ENCODE results near the gene LPO. TPM values are rescaled to one million over a fixed set of nuclear protein-coding genes. Genes with fewer than 3 reads are reported as not detected.

The LPO gene
- total and polyA plus RNA-seq, 2 experiments from 2014 or later, result 0.29 to 1.0 TPM

- no peaks in the 10 kb centered on the region for H3K4me1 ChIP-seq (ENCODE audit: insufficient read depth)
- H3K27me3 ChIP-seq, result no peaks in the 10 kb centered on the region
- no peaks in the 10 kb centered on the region for H3K9me3 ChIP-seq (ENCODE audit: low read depth)
- H3K9me2 ChIP-seq (replicated peaks; ENCODE audit: insufficient read depth), result no peaks in the 10 kb centered on the region
- no peak overlapping the region for H2AFZ ChIP-seq
- no peak for DNase-seq (ENCODE audit: low spot score)
- H3K27ac ChIP-seq, result no peak overlapping the region
- no peaks in the 10 kb centered on the region for H3K79me2 ChIP-seq
- TF ChIP-seq EZH2phosphoT487 (IDR thresholded peaks at IDR 0.05; ENCODE audit: low read depth, severe bottlenecking, unreplicated experiment) (no peak), CTCF (IDR thresholded peaks at IDR 0.05; ENCODE audit: poor library complexity) (no peak), EZH2 (IDR thresholded peaks at IDR 0.05; ENCODE audit: borderline replicate concordance) (no peak)
- no peaks in the 10 kb centered on the region for H4K20me1 ChIP-seq (ENCODE audit: insufficient read depth, poor library complexity, severe bottlenecking)
- no peak overlapping the region for H3K4me2 ChIP-seq
- H3K36me3 ChIP-seq (replicated peaks; ENCODE audit: insufficient read depth, low read depth), result no peaks in the 10 kb centered on the region
- no peak overlapping the region for H3K4me3 ChIP-seq
- 94% methylated on average over 6 of the region's 6 CpGs for WGBS (ENCODE audit: low lambda C conversion rate, missing lambda C conversion rate)
These were observed 44.1 kb downstream of the LPO start for GRCh38 chr17:58282442-58282841.

GRCh38 chr17:58283674-58284612, 45.6 kb downstream of the LPO start:
- Histone ChIP-seq H4K20me1 (ENCODE audit: insufficient read depth, poor library complexity, severe bottlenecking) (no peaks in the 10 kb centered on the region), H3K9me2 (replicated peaks; ENCODE audit: insufficient read depth) (no peaks in the 10 kb centered on the region), H3K27me3 (no peaks in the 10 kb centered on the region), H2AFZ (no peak overlapping the region), H3K4me3 (no peak overlapping the region), H3K27ac (no peak overlapping the region), H3K4me1 (ENCODE audit: insufficient read depth) (no peaks in the 10 kb centered on the region), H3K9me3 (ENCODE audit: low read depth) (no peaks in the 10 kb centered on the region), H3K79me2 (no peaks in the 10 kb centered on the region), H3K36me3 (replicated peaks; ENCODE audit: insufficient read depth, low read depth) (no peaks in the 10 kb centered on the region), H3K4me2 (no peak overlapping the region)
- no peak for DNase-seq (ENCODE audit: low spot score)
- no peak for TF ChIP-seq CTCF (IDR thresholded peaks at IDR 0.05; ENCODE audit: poor library complexity)
- TF ChIP-seq EZH2 (IDR thresholded peaks at IDR 0.05; ENCODE audit: borderline replicate concordance), result no peak
- TF ChIP-seq EZH2phosphoT487 (IDR thresholded peaks at IDR 0.05; ENCODE audit: low read depth, severe bottlenecking, unreplicated experiment), result no peak
- 73% methylated on average over 12 of the region's 12 CpGs for WGBS (ENCODE audit: low lambda C conversion rate, missing lambda C conversion rate)

- TF ChIP-seq EZH2phosphoT487 (IDR thresholded peaks at IDR 0.05; ENCODE audit: low read depth, severe bottlenecking, unreplicated experiment) (no peak), CTCF (IDR thresholded peaks at IDR 0.05; ENCODE audit: poor library complexity) (no peak), EZH2 (IDR thresholded peaks at IDR 0.05; ENCODE audit: borderline replicate concordance) (no peak)
- DNase-seq (ENCODE audit: low spot score), result no peak
- Histone ChIP-seq H3K4me2 (no peak overlapping the region), H3K27me3 (no peaks in the 10 kb centered on the region), H3K9me2 (replicated peaks; ENCODE audit: insufficient read depth) (no peaks in the 10 kb centered on the region), H3K27ac (no peak overlapping the region), H3K36me3 (replicated peaks; ENCODE audit: insufficient read depth, low read depth) (no peaks in the 10 kb centered on the region), H4K20me1 (ENCODE audit: insufficient read depth, poor library complexity, severe bottlenecking) (no peaks in the 10 kb centered on the region), H2AFZ (no peak overlapping the region), H3K4me3 (no peak overlapping the region), H3K4me1 (ENCODE audit: insufficient read depth) (no peaks in the 10 kb centered on the region), H3K79me2 (no peaks in the 10 kb centered on the region), H3K9me3 (ENCODE audit: low read depth) (no peaks in the 10 kb centered on the region)
- WGBS (ENCODE audit: low lambda C conversion rate, missing lambda C conversion rate), result 66% methylated on average over 6 of the region's 6 CpGs
These were observed 46.4 kb downstream of the LPO start for GRCh38 chr17:58284613-58285421.

Measured in hepatocyte (in vitro differentiated cells).